NOMO-1 (cell line): ENCODE measurements around the gene CDKN2C.
"Not testable (repeated sequence)": the region's sequence is repeated elsewhere in the genome, so short reads cannot be mapped to it uniquely, and the experiment has no call there.

Source experiments
- DNase-seq, 2 experiments: peaks; one replicate each; lab custom pipeline; 2025; ENCODE audit not compliant: unreplicated experiment in 2 of 2; lab: John Stamatoyannopoulos, UW

The CDKN2C gene

GRCh38 chr1:50978144-50978851 is 8.3 kb downstream of the CDKN2C start:
- peak in 1 of 2 experiments; percentile 70 for DNase-seq

- DNase-seq, result peak in 1 of 2 experiments; percentile 67
Measured at GRCh38 chr1:50978852-50979781, 9.1 kb downstream of the CDKN2C start.

- no peak for DNase-seq
Measured at GRCh38 chr1:50979937-50980336, 9.9 kb downstream of the CDKN2C start.

- no peak for DNase-seq
Measured at GRCh38 chr1:50980505-50980904, 10.5 kb downstream of the CDKN2C start.

- peak in 1 of 2 experiments; percentile 57 for DNase-seq
Measured at GRCh38 chr1:50981741-50982140, 11.7 kb downstream of the CDKN2C start.

- no peak for DNase-seq
Measured at GRCh38 chr1:50982611-50983010, 12.6 kb downstream of the CDKN2C start.

GRCh38 chr1:50983219-50983802 is 13.3 kb downstream of the CDKN2C start:
- DNase-seq, result no peak

GRCh38 chr1:50985094-50985493 is 15.0 kb downstream of the CDKN2C start:
- DNase-seq, result no peak

- no peak for DNase-seq
Measured at GRCh38 chr1:50986653-50987052, 16.6 kb downstream of the CDKN2C start.

GRCh38 chr1:50989694-50990093 is 19.6 kb downstream of the CDKN2C start:
- DNase-seq, result no peak

- no peak for DNase-seq
Measured at GRCh38 chr1:50992532-50993318, 22.7 kb downstream of the CDKN2C start.

GRCh38 chr1:50993645-50994044 is 23.6 kb downstream of the CDKN2C start:
- no peak for DNase-seq

- DNase-seq, result no peak
Measured at GRCh38 chr1:50994997-50995396, 25.0 kb downstream of the CDKN2C start.

GRCh38 chr1:50995651-50996050 is 25.6 kb downstream of the CDKN2C start:
- DNase-seq, result no peak

- no peak for DNase-seq
Measured at GRCh38 chr1:50996083-50996482, 26.0 kb downstream of the CDKN2C start.

GRCh38 chr1:50999375-50999774 is 29.3 kb downstream of the CDKN2C start:
- DNase-seq, result not testable (repeated sequence)

GRCh38 chr1:51000160-51000559 is 30.1 kb downstream of the CDKN2C start:
- no peak for DNase-seq

GRCh38 chr1:51000651-51001050 is 30.6 kb downstream of the CDKN2C start:
- DNase-seq, result no peak

GRCh38 chr1:51002516-51002915 is 32.5 kb downstream of the CDKN2C start:
- no peak for DNase-seq

GRCh38 chr1:51005549-51005948 is 35.5 kb downstream of the CDKN2C start:
- not testable (repeated sequence) for DNase-seq

- no peak for DNase-seq
Measured at GRCh38 chr1:51009381-51009780, 39.3 kb downstream of the CDKN2C start.
